ENCODE results near the gene LRMDA.

DNA sequence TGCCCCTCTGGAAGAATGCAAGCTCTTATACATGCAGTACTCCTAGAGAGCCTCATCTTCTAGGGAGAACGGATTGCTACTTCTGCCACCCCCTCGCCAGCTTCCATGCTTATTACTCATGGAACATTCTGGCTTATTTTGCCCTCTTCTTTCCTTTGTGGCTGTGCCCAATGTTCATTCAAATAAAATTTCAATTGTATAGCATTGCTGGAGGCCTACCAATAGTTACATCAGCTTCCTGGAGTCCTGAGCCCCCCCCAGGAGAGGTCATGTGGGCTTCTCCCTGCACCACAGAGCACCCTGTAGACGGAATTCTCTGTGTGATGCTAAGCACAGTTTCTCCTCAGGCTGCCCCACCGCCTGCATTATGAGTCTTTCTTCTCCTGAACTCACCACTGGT lies 1112.2 kb downstream of the LRMDA start:
- TF ChIP-seq, protein P1, sequence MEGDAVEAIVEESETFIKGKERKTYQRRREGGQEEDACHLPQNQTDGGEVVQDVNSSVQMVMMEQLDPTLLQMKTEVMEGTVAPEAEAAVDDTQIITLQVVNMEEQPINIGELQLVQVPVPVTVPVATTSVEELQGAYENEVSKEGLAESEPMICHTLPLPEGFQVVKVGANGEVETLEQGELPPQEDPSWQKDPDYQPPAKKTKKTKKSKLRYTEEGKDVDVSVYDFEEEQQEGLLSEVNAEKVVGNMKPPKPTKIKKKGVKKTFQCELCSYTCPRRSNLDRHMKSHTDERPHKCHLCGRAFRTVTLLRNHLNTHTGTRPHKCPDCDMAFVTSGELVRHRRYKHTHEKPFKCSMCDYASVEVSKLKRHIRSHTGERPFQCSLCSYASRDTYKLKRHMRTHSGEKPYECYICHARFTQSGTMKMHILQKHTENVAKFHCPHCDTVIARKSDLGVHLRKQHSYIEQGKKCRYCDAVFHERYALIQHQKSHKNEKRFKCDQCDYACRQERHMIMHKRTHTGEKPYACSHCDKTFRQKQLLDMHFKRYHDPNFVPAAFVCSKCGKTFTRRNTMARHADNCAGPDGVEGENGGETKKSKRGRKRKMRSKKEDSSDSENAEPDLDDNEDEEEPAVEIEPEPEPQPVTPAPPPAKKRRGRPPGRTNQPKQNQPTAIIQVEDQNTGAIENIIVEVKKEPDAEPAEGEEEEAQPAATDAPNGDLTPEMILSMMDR (IDR thresholded peaks at IDR 0.05; ENCODE audit: low read depth, low read length): no peak
- no peak for TF ChIP-seq EZH2phosphoT487 (IDR thresholded peaks at IDR 0.05; ENCODE audit: low read depth)

All from OCI-LY3 (cell line).